Ectodermal cell (in vitro differentiated cells): Measurements from ENCODE around the gene PARVA.

Experiments
- H3K27ac ChIP-seq: 2 replicates; pipeline ENCODE4 v1.7.0; 2013; ENCODE audit warnings: mild to moderate bottlenecking, low read depth, low read length; ENCODE audit not compliant: insufficient read depth, poor library complexity, severe bottlenecking
- H3K27me3 ChIP-seq: 2 replicates; pipeline ENCODE4 v1.7.0; 2013; ENCODE audit warnings: mild to moderate bottlenecking, low read length; ENCODE audit not compliant: insufficient read depth, control insufficient read depth, poor library complexity, severe bottlenecking
- H3K36me3 ChIP-seq: one replicate; pipeline ENCODE4 v1.7.0; 2013; ENCODE audit warnings: low read length; ENCODE audit not compliant: control insufficient read depth, insufficient read depth
- H3K4me1 ChIP-seq: one replicate; pipeline ENCODE4 v1.7.0; 2013; ENCODE audit warnings: low read length; ENCODE audit not compliant: control insufficient read depth, insufficient read depth
- H3K4me3 ChIP-seq: 2 replicates; pipeline ENCODE4 v1.7.0; 2013; ENCODE audit warnings: low read depth, low read length, control low read depth; ENCODE audit not compliant: insufficient read depth
- H3K9me3 ChIP-seq: 2 replicates; pipeline ENCODE4 v1.7.0; 2013; ENCODE audit warnings: mild to moderate bottlenecking, low read length, moderate library complexity; ENCODE audit not compliant: control insufficient read depth
- WGBS, 2 experiments: methylation state at CpG; one replicate each; pipeline ENCODE4 v1.1.7; 2013; ENCODE audit warnings: missing lambda C conversion rate in 2 of 2; 5-methylcytosine and 5-hydroxymethylcytosine counted together

The PARVA gene

GRCh38 chr11:12376259-12377081 is 901 bp upstream of the PARVA start:
- Histone ChIP-seq H3K4me3 (peak overlapping the region; percentile 46), H3K4me1 (no peaks in the 10 kb centered on the region), H3K36me3 (no peaks in the 10 kb centered on the region), H3K27ac (no peak overlapping the region), H3K9me3 (no peaks in the 10 kb centered on the region), H3K27me3 (peaks cover 14% of the 10 kb centered on the region)
- 63 to 67% methylated on average over 14 of the region's 14 CpGs for WGBS, 2 experiments

- Histone ChIP-seq H3K27ac (peak overlapping the region; percentile 87), H3K4me3 (peak overlapping the region; percentile 46), H3K4me1 (no peaks in the 10 kb centered on the region), H3K27me3 (peaks cover 14% of the 10 kb centered on the region), H3K9me3 (no peaks in the 10 kb centered on the region), H3K36me3 (no peaks in the 10 kb centered on the region)
- WGBS, 2 experiments, result 2 to 3% methylated on average over 75 to 76 of the region's 76 CpGs
These were observed 638 bp downstream of the PARVA start for GRCh38 chr11:12377824-12378593.

- H3K27ac ChIP-seq, result no peak overlapping the region
- no peaks in the 10 kb centered on the region for H3K9me3 ChIP-seq
- WGBS, 2 experiments, result 94% methylated on average over 9 of the region's 9 CpGs
- H3K36me3 ChIP-seq, result no peaks in the 10 kb centered on the region
- H3K4me3 ChIP-seq, result no peak overlapping the region
- no peaks in the 10 kb centered on the region for H3K4me1 ChIP-seq
- peaks cover 10% of the 10 kb centered on the region for H3K27me3 ChIP-seq
These were observed 3.4 kb downstream of the PARVA start for GRCh38 chr11:12380565-12381325.

GRCh38 chr11:12381875-12382274 is 4.5 kb downstream of the PARVA start:
- Histone ChIP-seq H3K9me3 (no peaks in the 10 kb centered on the region), H3K4me3 (no peak overlapping the region), H3K27ac (no peak overlapping the region), H3K27me3 (no peaks in the 10 kb centered on the region), H3K4me1 (no peaks in the 10 kb centered on the region), H3K36me3 (no peaks in the 10 kb centered on the region)
- WGBS, 2 experiments, result 93 to 96% methylated on average over 9 of the region's 9 CpGs

- H3K36me3 ChIP-seq, result no peaks in the 10 kb centered on the region
- no peaks in the 10 kb centered on the region for H3K9me3 ChIP-seq
- no peak overlapping the region for H3K27ac ChIP-seq
- no peak overlapping the region for H3K4me3 ChIP-seq
- H3K27me3 ChIP-seq, result no peaks in the 10 kb centered on the region
- no peaks in the 10 kb centered on the region for H3K4me1 ChIP-seq
- WGBS, 2 experiments, result no CpG with 5 or more reads among the region's 1 CpG
These were observed 5.1 kb downstream of the PARVA start for GRCh38 chr11:12382451-12382850.

- H3K4me1 ChIP-seq, result no peaks in the 10 kb centered on the region
- H3K27me3 ChIP-seq, result no peaks in the 10 kb centered on the region
- no peaks in the 10 kb centered on the region for H3K36me3 ChIP-seq
- H3K9me3 ChIP-seq, result no peaks in the 10 kb centered on the region
- H3K27ac ChIP-seq, result no peak overlapping the region
- WGBS, 2 experiments, result 91 to 93% methylated on average over 1 of the region's 1 CpG
- no peak overlapping the region for H3K4me3 ChIP-seq
These were observed 8.9 kb downstream of the PARVA start for GRCh38 chr11:12386309-12386708.

- 89 to 94% methylated on average over 1 to 2 of the region's 2 CpGs for WGBS, 2 experiments
- H3K27ac ChIP-seq, result no peak overlapping the region
These were observed 9.4 kb downstream of the PARVA start for GRCh38 chr11:12386745-12387144.

GRCh38 chr11:12388173-12388572 is 10.8 kb downstream of the PARVA start:
- no peaks in the 10 kb centered on the region for H3K9me3 ChIP-seq
- H3K27me3 ChIP-seq, result no peaks in the 10 kb centered on the region
- H3K36me3 ChIP-seq, result no peaks in the 10 kb centered on the region
- H3K27ac ChIP-seq, result no peak overlapping the region
- 94 to 95% methylated on average over 3 of the region's 3 CpGs for WGBS, 2 experiments
- H3K4me3 ChIP-seq, result no peak overlapping the region
- no peaks in the 10 kb centered on the region for H3K4me1 ChIP-seq

More at GRCh38 chr11:12386745-12387144, 9.4 kb downstream of the PARVA start:
- no peaks in the 10 kb centered on the region for H3K9me3 ChIP-seq
- H3K36me3 ChIP-seq, result no peaks in the 10 kb centered on the region
- H3K4me3 ChIP-seq, result no peak overlapping the region
- no peaks in the 10 kb centered on the region for H3K4me1 ChIP-seq
- no peaks in the 10 kb centered on the region for H3K27me3 ChIP-seq

GRCh38 chr11:12388939-12389670 is 11.7 kb downstream of the PARVA start:
- Histone ChIP-seq H3K36me3 (no peaks in the 10 kb centered on the region), H3K4me3 (no peak overlapping the region)
- WGBS, 2 experiments, result 93 to 100% methylated on average over 2 of the region's 2 CpGs

More at GRCh38 chr11:12388939-12389670, 11.7 kb downstream of the PARVA start:
- Histone ChIP-seq H3K27ac (no peak overlapping the region), H3K4me1 (no peaks in the 10 kb centered on the region), H3K27me3 (no peaks in the 10 kb centered on the region), H3K9me3 (no peaks in the 10 kb centered on the region)
